ENCODE data around the gene CMTM1.

GRCh38 chr16:66529475-66529874 is 36.8 kb upstream of the CMTM1 start:
- TF ChIP-seq CTCF (IDR thresholded peaks at IDR 0.05) = no peak
- no peak for TF ChIP-seq POLR2A (IDR thresholded peaks at IDR 0.05)
